Testis (tissue), 3 donors: Measurements from ENCODE around the gene NRCAM. TPM values are rescaled to one million over a fixed set of nuclear protein-coding genes. Genes with fewer than 3 reads are reported as not detected.

Experiments
- DNase-seq: peaks from one replicate; pipeline ENCODE4 v3.0.0-alpha.2; 2019
- H3K27ac ChIP-seq, 2 donors: fragments of 200-600 bp; sonication (generic); one replicate each; pipeline ENCODE4 v1.5.1; 2019
- H3K27me3 ChIP-seq: fragments of 200-600 bp; sonication (generic); one replicate; pipeline ENCODE4 v1.5.1; 2019
- H3K36me3 ChIP-seq: fragments of 200-600 bp; sonication (generic); one replicate; pipeline ENCODE4 v1.5.1; 2017; ENCODE audit warnings: low read depth; ENCODE audit errors: missing control alignments
- H3K4me1 ChIP-seq: fragments of 200-600 bp; sonication (generic); one replicate; pipeline ENCODE4 v1.5.1; 2019
- H3K4me3 ChIP-seq, 2 donors: fragments of 200-600 bp; sonication (generic); one replicate each; pipeline ENCODE4 v1.5.1; 2017 to 2019
- H3K9me3 ChIP-seq: fragments of 200-600 bp; sonication (generic); one replicate; pipeline ENCODE4 v1.5.1; 2017
- POLR2A ChIP-seq: fragments of 450-650 bp; IDR thresholded peaks from one replicate; pipeline ENCODE4 v1.6.1; 2017; ENCODE audit warnings: antibody characterized with exemption, mild to moderate bottlenecking, moderate library complexity
- WGBS, 2 donors: methylation state at CpG; one replicate each; pipeline ENCODE4 v1.1.5; 2018; 5-methylcytosine and 5-hydroxymethylcytosine counted together
- intact Hi-C: fragments of 100-400 bp; cut with DNase I; formaldehyde crosslinking; loops from one replicate; pipeline ENCODE4 v1.15.1; 2023; ENCODE audit warnings: low total_unique reads
- polyA plus RNA-seq: library from polyadenylated mRNA; stranded (reverse); fragments of 350-450 nt; fragmentation: Illumina TruSeq; extraction: RNeasy Lipid Tissue Mini Kit (QIAGEN cat#74804); gene quantifications from one replicate; pipeline ENCODE4 v1.2.3, GENCODE V29; 2014; ENCODE audit warnings: low read depth, low replicate concordance; ENCODE audit not compliant: insufficient read depth
- total RNA-seq, 2 donors: library from RNA; depleted of rRNA; stranded (reverse); fragments of >200 nt; gene quantifications; one replicate each; pipeline ENCODE4 v1.2.3, GENCODE V29; 2016
- TF ChIP-seq, protein P1 (sequence below), 3 experiments: fragments of 450-650 bp in 2 of 3; fragments of 200-600 bp in 1 of 3; sonication (generic) in 1 of 3; IDR thresholded peaks; one replicate each; pipeline ENCODE4 v1.5.1; 2016 to 2019; ENCODE audit warnings: antibody characterized with exemption in 3 of 3, mild to moderate bottlenecking in 2 of 3, moderate library complexity in 1 of 3

NRCAM gene
- total and polyA plus RNA-seq, 3 donors from 2014 or later, result 7.4 to 11.4 (median 7.6) TPM

GRCh38 chr7:108453320-108453719 is 2.9 kb downstream of the NRCAM start:
- Histone ChIP-seq H3K9me3 (no peaks in the 10 kb centered on the region), H3K27me3 (no peaks in the 10 kb centered on the region), H3K27ac (no peak overlapping the region), H3K4me1 (peaks cover 4% of the 10 kb centered on the region), H3K36me3 (no peaks in the 10 kb centered on the region), H3K4me3 (no peak overlapping the region)
- 53 to 67% methylated on average over 4 of the region's 4 CpGs for WGBS, 2 donors
- intact Hi-C loops, result no loop called here
- TF ChIP-seq, protein P1, sequence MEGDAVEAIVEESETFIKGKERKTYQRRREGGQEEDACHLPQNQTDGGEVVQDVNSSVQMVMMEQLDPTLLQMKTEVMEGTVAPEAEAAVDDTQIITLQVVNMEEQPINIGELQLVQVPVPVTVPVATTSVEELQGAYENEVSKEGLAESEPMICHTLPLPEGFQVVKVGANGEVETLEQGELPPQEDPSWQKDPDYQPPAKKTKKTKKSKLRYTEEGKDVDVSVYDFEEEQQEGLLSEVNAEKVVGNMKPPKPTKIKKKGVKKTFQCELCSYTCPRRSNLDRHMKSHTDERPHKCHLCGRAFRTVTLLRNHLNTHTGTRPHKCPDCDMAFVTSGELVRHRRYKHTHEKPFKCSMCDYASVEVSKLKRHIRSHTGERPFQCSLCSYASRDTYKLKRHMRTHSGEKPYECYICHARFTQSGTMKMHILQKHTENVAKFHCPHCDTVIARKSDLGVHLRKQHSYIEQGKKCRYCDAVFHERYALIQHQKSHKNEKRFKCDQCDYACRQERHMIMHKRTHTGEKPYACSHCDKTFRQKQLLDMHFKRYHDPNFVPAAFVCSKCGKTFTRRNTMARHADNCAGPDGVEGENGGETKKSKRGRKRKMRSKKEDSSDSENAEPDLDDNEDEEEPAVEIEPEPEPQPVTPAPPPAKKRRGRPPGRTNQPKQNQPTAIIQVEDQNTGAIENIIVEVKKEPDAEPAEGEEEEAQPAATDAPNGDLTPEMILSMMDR (IDR thresholded peaks at IDR 0.05), result no peak
- no peak for TF ChIP-seq POLR2A
- no peak for DNase-seq

GRCh38 chr7:108452707-108453106 is 3.5 kb downstream of the NRCAM start:
- Histone ChIP-seq H3K4me1 (peaks cover 4% of the 10 kb centered on the region), H3K4me3 (no peak overlapping the region), H3K27me3 (no peaks in the 10 kb centered on the region), H3K36me3 (no peaks in the 10 kb centered on the region), H3K9me3 (no peaks in the 10 kb centered on the region), H3K27ac (no peak overlapping the region)
- intact Hi-C loops, result no loop called here
- DNase-seq, result no peak
- WGBS, 2 donors, result 58 to 79% methylated on average over 2 of the region's 2 CpGs
- TF ChIP-seq POLR2A, result no peak
- TF ChIP-seq, protein P1 (IDR thresholded peaks at IDR 0.05), result peak in 2 of 3 experiments; percentile 20 to 29

DNA sequence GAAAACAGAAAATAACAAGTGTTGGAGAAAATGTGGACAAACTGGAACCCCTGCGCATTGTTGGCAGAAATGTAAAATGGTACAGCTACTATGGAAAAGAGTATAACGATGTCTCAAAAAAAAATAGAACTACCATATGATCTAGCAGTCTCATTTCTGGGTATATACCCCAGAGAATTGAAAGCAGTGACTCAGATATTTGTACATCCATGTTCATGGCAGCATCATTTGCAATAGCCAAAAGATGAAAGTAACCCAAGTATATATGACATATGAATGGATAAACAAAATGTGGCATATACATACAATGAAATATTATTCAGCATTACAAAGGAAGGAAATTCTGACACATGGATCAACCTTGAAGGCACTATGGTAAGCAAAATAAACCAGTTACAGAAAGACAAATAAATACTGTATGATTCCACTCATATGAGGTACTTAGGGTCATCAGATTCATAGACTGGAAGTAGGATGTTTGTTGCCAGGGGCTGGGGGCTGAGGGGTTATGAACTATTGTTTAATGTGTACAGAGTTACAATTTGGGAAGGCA is 4.9 kb downstream of the NRCAM start:
- DNase-seq, result no peak
- peaks cover 4% of the 10 kb centered on the region for H3K4me1 ChIP-seq
- H3K9me3 ChIP-seq, result no peaks in the 10 kb centered on the region
- H3K27me3 ChIP-seq, result no peaks in the 10 kb centered on the region
- WGBS, 2 donors, result 89 to 92% methylated on average over 2 of the region's 2 CpGs
- intact Hi-C loops, result no loop called here
- no peaks in the 10 kb centered on the region for H3K36me3 ChIP-seq
- no peak for TF ChIP-seq POLR2A
- TF ChIP-seq, protein P1 (IDR thresholded peaks at IDR 0.05), result no peak
- no peak overlapping the region for H3K27ac ChIP-seq
- H3K4me3 ChIP-seq, result no peak overlapping the region

GRCh38 chr7:108450160-108450559 is 6.1 kb downstream of the NRCAM start:
- H3K4me1 ChIP-seq, result peaks cover 4% of the 10 kb centered on the region
- no peak overlapping the region for H3K4me3 ChIP-seq
- no peaks in the 10 kb centered on the region for H3K27me3 ChIP-seq
- 76 to 78% methylated on average over 1 of the region's 1 CpG for WGBS, 2 donors
- no peak overlapping the region for H3K27ac ChIP-seq
- no peak for DNase-seq
- intact Hi-C loops, result no loop called here
- no peaks in the 10 kb centered on the region for H3K36me3 ChIP-seq
- no peak for TF ChIP-seq POLR2A
- TF ChIP-seq, protein P1 (IDR thresholded peaks at IDR 0.05), result no peak
- H3K9me3 ChIP-seq, result no peaks in the 10 kb centered on the region

DNA sequence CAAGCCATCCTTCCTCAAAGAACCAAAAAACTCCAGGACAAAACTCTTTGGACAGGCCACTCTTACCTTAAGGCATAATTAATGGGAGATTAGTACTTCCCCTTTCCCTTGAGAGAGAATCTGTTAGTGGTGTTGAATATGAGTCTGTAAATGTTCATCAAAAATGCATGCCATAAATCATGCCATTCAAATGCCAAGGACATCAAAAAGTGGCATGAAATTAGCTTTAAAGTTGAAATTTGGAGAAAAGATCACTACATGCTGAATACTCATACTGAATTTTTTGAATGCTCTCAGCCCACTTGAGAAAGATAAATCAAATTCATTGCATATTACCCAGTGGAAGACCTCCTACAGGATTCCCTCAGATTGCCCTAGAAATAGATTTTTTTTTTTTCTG is 6.7 kb downstream of the NRCAM start:
- no peak overlapping the region for H3K27ac ChIP-seq
- no peaks in the 10 kb centered on the region for H3K27me3 ChIP-seq
- DNase-seq, result no peak
- H3K36me3 ChIP-seq, result no peaks in the 10 kb centered on the region
- intact Hi-C loops, result no loop called here
- peaks cover under 1% of the 10 kb centered on the region for H3K4me1 ChIP-seq
- no peaks in the 10 kb centered on the region for H3K9me3 ChIP-seq
- H3K4me3 ChIP-seq, result no peak overlapping the region
- TF ChIP-seq POLR2A, result no peak
- TF ChIP-seq, protein P1 (IDR thresholded peaks at IDR 0.05), result no peak
